Measurements from ENCODE around the gene VTI1A. TPM values are rescaled to one million over a fixed set of nuclear protein-coding genes. Genes with fewer than 3 reads are reported as not detected.

The VTI1A gene
- total RNA-seq, 2 donors from 2014 or later: 71.6 to 139 TPM

DNA sequence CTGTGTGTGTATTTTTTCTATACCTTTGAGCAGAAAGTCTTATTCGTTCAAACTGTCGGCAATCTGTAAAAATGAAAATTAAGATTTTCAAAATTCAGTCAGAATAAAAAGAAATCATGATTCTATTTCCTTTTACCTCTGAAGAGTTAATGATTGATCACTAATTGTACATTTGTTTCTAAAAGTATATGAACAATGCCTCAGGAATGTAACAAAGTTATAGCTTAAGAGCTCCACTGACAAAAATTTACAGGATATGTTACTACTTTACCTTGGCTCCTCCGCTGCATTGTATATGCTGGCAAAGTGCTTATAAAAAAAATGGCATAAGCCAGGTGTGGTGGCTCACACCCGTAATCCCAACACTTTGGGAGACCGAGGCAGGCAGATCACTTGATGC is 225.7 kb downstream of the VTI1A start:
- Histone ChIP-seq H3K4me3 (no peak overlapping the region), H3K36me3 (no peaks in the 10 kb centered on the region), H3K27me3 (replicated peaks; ENCODE audit: insufficient read depth) (no peaks in the 10 kb centered on the region), H3K9me3 (no peaks in the 10 kb centered on the region), H3K4me1 (ENCODE audit: control insufficient read depth in 1 of 2, low read depth in 2 of 2) (no peaks in the 10 kb centered on the region), H3K27ac (no peak overlapping the region)
- ATAC-seq (ENCODE audit: insufficient number of reproducible peaks, low FRiP score, low read depth) (no peak), DNase-seq (ENCODE audit: low spot score) (no peak)
- TF ChIP-seq, protein P1, sequence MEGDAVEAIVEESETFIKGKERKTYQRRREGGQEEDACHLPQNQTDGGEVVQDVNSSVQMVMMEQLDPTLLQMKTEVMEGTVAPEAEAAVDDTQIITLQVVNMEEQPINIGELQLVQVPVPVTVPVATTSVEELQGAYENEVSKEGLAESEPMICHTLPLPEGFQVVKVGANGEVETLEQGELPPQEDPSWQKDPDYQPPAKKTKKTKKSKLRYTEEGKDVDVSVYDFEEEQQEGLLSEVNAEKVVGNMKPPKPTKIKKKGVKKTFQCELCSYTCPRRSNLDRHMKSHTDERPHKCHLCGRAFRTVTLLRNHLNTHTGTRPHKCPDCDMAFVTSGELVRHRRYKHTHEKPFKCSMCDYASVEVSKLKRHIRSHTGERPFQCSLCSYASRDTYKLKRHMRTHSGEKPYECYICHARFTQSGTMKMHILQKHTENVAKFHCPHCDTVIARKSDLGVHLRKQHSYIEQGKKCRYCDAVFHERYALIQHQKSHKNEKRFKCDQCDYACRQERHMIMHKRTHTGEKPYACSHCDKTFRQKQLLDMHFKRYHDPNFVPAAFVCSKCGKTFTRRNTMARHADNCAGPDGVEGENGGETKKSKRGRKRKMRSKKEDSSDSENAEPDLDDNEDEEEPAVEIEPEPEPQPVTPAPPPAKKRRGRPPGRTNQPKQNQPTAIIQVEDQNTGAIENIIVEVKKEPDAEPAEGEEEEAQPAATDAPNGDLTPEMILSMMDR (IDR thresholded peaks at IDR 0.05): no peak

DNA sequence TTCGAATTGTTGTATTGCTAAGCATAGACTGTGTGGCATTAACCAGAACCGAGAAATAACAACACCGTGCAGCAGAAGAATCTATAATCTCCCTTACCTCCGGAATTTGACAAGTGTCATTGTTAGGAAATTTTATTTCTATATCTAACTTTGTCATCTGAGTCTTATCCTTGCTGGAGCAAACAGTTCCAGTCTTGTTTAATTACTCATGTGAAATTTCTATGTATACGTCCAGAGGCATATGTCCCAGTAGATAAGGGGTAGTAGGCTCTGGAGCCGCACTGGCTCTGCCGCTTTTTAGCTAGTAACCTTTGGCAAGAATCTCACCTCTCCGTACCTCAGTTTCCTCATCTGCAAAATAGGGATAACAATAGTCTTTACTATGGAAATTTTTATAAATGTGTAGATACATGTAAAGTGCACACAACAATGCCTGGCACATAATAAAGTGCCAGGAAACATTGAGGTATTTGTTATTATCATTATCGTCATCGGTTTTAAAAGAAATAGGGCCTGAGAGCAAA is 228.6 kb downstream of the VTI1A start:
- H3K27ac ChIP-seq: no peak overlapping the region
- TF ChIP-seq, protein P1 (IDR thresholded peaks at IDR 0.05): no peak
- H3K9me3 ChIP-seq: no peaks in the 10 kb centered on the region
- H3K27me3 ChIP-seq (replicated peaks; ENCODE audit: insufficient read depth): no peaks in the 10 kb centered on the region
- H3K4me3 ChIP-seq: no peak overlapping the region
- ATAC-seq (ENCODE audit: insufficient number of reproducible peaks, low FRiP score, low read depth) (no peak), DNase-seq (ENCODE audit: low spot score) (no peak)
- no peaks in the 10 kb centered on the region for H3K4me1 ChIP-seq (ENCODE audit: control insufficient read depth in 1 of 2, low read depth in 2 of 2)
- no peaks in the 10 kb centered on the region for H3K36me3 ChIP-seq

DNA sequence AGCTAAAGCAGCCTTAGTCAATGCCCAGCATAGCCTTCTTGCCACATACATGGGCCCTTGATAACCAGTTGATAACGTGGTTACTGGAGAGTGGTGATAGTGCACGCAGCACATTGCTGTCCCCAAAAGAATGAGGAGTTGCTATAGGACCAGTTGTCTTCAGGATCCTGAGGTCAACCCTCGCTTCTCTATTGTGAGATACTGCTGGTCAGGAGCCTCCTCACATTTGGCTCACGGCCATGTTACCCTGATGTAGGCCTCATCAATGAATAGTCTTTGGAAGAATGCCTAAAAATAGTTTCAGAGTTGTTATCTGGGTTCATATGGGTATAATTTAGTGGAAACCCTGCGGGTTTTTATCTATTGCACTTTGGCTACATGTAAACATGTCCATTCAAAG is 230.7 kb downstream of the VTI1A start:
- no peak overlapping the region for H3K4me3 ChIP-seq
- no peaks in the 10 kb centered on the region for H3K27me3 ChIP-seq (replicated peaks; ENCODE audit: insufficient read depth)
- TF ChIP-seq, protein P1 (IDR thresholded peaks at IDR 0.05): no peak
- ATAC-seq (ENCODE audit: insufficient number of reproducible peaks, low FRiP score, low read depth) (no peak), DNase-seq (ENCODE audit: low spot score) (no peak)
- no peaks in the 10 kb centered on the region for H3K9me3 ChIP-seq
- H3K36me3 ChIP-seq: no peaks in the 10 kb centered on the region
- H3K4me1 ChIP-seq (ENCODE audit: control insufficient read depth in 1 of 2, low read depth in 2 of 2): no peaks in the 10 kb centered on the region
- no peak overlapping the region for H3K27ac ChIP-seq

DNA sequence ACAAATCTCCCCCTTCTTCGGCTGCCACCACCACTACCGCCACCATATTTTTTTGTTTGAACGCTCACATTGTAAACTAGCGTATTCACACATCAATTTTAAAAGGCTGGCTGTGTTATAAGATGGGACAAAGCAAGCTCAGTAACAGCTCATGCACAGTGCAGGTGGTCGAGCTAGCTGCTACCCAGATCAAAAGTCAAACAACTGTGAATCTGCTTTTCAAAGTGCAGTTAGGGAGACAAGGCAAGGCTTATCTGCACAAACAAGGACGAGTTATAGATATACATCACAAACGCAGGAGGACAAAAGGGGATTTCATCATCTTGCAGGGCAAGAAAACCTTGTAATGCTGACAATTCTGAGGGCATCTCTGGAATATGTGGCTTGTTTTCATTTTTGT is 231.6 kb downstream of the VTI1A start:
- Histone ChIP-seq H3K27ac (no peak overlapping the region), H3K4me3 (no peak overlapping the region), H3K27me3 (replicated peaks; ENCODE audit: insufficient read depth) (no peaks in the 10 kb centered on the region), H3K36me3 (no peaks in the 10 kb centered on the region), H3K4me1 (ENCODE audit: control insufficient read depth in 1 of 2, low read depth in 2 of 2) (no peaks in the 10 kb centered on the region), H3K9me3 (no peaks in the 10 kb centered on the region)
- DNase-seq (ENCODE audit: low spot score) (no peak), ATAC-seq (ENCODE audit: insufficient number of reproducible peaks, low FRiP score, low read depth) (no peak)
- TF ChIP-seq, protein P1 (IDR thresholded peaks at IDR 0.05): no peak

DNA sequence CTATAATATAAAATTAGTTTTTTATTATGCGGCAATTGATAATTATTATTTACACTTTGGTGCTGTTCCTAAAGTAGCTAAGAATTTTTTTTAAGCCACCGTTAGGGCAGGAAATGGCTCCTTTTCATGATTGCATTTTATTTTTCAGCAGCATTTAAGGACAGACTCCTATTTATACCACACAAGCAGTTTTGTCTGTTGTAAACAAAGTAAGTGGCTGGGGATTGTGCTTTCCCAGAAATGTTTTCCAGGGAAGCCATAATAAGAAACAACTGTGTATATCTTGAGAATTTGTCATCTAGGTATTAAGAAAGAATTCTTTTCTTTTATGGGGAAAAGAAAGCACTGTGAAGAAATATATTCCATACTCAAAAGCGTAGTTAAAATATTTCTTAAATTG is 232.0 kb downstream of the VTI1A start:
- no peak for ATAC-seq (ENCODE audit: insufficient number of reproducible peaks, low FRiP score, low read depth)
- Histone ChIP-seq H3K27ac (no peak overlapping the region), H3K27me3 (replicated peaks; ENCODE audit: insufficient read depth) (no peaks in the 10 kb centered on the region), H3K4me3 (no peak overlapping the region), H3K4me1 (ENCODE audit: control insufficient read depth in 1 of 2, low read depth in 2 of 2) (no peaks in the 10 kb centered on the region), H3K9me3 (no peaks in the 10 kb centered on the region), H3K36me3 (no peaks in the 10 kb centered on the region)
- TF ChIP-seq, protein P1 (IDR thresholded peaks at IDR 0.05): no peak
- no peak for DNase-seq (ENCODE audit: low spot score)

Measured in thoracic aorta (tissue), 2 donors.